Activated T-cell treated with anti-CD3 and anti-CD28 coated beads for 1 hour (primary cell): ENCODE data around the gene TRPV5.

Experiments used
- DNase-seq: peaks from one replicate; pipeline ENCODE4 v3.0.0-alpha.2; 2020; ENCODE audit warnings: low read depth

The TRPV5 gene

DNA sequence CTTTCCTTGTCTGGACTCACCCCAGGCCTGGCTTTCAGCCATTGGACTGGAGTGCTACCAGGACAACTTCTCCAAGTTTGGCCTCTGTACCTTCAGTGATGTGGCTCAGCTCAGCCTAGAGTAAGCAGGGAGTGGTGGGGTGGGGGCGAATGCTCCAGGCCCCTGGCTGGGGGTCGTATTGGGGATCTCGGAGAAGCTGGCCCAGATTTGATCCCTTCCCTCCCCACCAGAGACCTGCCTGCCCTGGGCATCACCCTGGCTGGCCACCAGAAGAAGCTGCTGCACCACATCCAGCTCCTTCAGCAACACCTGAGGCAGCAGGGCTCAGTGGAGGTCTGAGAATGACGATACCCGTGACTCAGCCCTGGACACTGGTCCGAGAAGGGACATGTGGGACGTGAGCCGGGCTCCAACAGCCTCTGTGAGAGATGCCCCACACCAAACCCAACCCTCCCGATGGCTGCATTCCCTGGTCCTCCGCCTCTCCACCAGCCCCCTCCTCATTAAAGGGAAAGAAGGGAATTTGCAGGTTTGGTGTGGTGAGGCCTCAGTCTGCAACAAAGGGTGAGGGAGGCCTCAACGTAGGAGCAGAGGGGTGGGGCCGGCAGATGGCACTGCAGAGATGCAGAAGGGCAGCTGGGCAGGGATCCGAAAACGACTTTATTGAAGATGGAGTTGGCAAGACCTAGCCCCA lies 62.8 kb downstream of the TRPV5 start:
- DNase-seq, result no peak

DNA sequence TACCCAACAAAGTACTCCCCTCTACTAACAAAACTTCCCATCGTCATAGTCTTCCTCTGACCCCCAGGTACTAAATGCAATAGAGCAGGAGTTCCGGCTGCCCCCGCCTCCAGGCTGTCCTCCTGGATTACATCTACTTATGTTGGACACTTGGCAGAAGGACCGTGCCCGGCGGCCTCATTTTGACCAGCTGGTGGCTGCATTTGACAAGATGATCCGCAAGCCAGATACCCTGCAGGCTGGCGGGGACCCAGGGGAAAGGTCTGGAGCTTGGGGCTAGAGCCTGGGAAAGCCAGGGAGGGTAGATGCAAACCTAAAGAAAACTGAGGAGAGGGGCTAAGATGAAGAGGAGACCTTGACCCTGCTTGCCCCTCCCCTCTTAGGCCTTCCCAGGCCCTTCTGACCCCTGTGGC lies 63.4 kb downstream of the TRPV5 start:
- no peak for DNase-seq

DNA sequence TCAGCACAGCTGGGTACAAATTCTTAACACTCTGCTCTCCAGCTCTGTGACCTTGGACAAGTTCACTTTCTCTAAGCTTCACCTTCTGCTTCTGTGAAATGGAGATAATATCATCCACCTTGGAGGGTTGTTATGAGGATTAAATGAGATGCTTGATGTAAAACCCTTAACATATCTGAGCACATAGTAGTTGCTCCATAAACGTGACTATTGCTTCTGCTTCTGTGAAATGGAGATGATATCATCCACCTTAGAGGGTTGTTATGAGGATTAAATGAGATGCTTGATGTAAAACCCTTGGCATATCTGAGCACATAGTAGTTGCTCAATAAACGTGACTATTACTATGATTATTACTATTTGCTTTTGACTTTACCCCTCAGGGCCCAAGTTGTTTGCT lies 64.1 kb downstream of the TRPV5 start:
- DNase-seq, result no peak

DNA sequence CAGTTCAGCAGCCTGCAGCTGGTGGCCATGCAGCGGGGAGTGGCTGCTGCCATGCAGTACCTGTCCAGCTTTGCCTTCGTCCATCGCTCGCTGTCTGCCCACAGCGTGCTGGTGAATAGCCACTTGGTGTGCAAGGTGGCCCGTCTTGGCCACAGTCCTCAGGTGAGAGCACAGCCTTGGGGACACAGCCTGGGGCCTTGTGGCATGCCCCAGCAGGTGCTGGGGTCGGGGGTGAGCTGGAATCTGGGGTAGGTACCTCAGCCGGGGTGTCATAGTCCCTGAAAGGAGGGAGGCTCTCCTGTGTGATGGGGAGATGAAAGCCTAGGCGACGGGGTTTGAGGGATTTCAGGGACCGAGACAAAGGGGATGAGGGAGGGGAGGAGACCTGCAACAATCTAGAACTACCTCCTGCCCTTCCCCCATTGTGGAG lies 64.5 kb downstream of the TRPV5 start:
- DNase-seq, result no peak

- no peak for DNase-seq
Measured at GRCh38 chr7:142868188-142868985, 65.2 kb downstream of the TRPV5 start.

- DNase-seq, result no peak
Measured at GRCh38 chr7:142867398-142868187, 66.0 kb downstream of the TRPV5 start.

GRCh38 chr7:142867097-142867378 lies 66.5 kb downstream of the TRPV5 start:
- DNase-seq, result no peak

GRCh38 chr7:142866361-142867096 lies 67.0 kb downstream of the TRPV5 start:
- DNase-seq, result no peak

DNA sequence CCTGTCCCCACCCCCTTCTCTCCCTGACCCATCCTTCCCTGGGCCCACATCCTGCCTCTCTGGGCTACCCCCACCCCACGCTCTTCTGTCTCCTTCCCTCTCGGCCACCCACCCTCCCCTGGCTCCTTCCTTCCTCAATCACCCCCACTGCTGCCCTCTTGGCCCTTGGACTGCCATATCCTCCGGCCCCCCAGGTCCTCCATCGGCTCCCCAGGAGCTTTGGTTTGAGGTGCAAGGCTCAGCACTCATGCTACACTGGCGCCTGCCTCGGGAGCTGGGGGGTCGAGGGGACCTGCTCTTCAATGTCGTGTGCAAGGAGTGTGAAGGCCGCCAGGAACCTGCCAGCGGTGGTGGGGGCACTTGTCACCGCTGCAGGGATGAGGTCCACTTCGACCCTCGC lies 67.8 kb downstream of the TRPV5 start:
- no peak for DNase-seq

- no peak for DNase-seq
Measured at GRCh38 chr7:142864980-142865747, 68.4 kb downstream of the TRPV5 start.

DNA sequence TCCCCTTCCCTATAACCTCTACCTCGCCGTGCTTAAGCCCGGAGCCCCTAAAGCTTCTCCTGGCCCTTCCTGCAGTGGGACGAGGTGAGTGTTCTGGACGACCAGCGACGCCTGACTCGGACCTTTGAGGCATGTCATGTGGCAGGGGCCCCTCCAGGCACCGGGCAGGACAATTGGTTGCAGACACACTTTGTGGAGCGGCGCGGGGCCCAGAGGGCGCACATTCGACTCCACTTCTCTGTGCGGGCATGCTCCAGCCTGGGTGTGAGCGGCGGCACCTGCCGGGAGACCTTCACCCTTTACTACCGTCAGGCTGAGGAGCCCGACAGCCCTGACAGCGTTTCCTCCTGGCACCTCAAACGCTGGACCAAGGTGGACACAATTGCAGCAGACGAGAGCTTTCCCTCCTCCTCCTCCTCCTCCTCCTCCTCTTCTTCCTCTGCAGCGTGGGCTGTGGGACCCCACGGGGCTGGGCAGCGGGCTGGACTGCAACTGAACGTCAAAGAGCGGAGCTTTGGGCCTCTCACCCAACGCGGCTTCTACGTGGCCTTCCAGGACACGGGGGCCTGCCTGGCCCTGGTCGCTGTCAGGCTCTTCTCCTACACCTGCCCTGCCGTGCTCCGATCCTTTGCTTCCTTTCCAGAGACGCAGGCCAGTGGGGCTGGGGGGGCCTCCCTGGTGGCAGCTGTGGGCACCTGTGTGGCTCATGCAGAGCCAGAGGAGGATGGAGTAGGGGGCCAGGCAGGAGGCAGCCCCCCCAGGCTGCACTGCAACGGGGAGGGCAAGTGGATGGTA lies 69.5 kb downstream of the TRPV5 start:
- no peak for DNase-seq

DNA sequence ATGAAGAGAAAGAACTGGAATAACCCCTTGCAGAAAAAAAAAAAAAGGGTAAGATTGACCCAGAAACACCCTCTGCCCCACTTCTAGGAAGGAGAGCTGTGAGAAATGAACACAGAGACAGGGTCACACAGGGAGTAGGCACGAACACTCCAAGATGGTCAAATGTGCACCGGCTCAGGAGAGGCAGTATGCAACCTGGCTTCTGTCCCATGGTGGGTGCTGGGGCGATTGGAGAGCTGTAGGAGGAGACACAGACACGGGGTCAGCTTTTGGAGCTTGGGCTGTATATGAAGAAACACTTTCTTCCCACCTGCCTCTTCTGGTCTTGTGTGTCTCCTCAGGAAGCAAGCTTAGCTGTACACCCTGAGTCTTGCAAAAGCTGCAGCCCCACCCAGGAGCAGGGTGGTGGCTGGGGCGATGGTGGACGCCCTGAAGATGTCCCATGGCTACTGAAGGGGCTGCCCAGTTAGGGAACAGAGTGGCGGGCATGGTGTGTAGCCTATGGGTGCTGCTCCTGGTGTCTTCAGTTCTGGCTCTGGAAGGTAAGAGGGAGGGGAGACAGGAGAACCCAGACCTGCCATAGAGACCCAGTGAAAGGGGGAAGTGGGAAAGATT lies 70.7 kb downstream of the TRPV5 start:
- DNase-seq, result no peak

DNA sequence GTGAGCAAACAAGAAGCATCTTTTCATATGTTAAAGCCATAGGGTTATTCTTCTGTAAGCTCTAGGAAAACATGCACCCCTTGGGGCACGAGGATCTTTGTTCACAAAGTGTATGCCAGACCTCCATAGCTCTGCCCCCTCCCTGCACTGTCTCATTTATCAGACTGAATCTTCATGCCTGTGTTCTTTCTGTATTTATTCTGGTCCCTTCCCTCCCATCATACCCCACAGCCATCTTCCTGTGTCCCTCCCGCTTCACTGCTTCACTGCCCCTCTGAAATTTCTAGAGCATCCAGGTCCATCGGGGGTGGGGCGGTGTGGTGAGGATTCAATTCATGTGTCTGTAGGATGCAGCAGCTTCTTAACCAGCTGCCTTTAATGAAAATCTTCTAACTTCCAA lies 71.2 kb downstream of the TRPV5 start:
- DNase-seq, result no peak

DNA sequence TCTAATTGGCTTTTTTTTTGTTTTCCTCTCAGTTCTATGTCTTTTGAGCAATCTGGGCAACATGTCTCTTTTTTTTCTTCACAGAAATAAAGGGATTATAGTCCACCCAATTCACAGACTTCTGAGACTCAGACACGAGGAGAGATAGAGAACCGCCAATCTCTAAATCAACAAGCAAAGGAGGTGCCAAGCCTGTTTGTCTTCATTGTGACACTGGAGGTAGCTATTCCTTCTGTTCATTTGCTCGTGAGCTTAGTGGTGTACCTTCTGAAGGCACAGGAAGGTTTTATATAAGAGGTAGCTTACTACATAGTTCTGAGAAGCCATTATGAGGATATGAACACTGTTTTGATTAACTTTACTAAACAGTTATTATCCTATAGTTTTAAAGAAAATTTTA lies 72.6 kb downstream of the TRPV5 start:
- DNase-seq, result no peak

DNA sequence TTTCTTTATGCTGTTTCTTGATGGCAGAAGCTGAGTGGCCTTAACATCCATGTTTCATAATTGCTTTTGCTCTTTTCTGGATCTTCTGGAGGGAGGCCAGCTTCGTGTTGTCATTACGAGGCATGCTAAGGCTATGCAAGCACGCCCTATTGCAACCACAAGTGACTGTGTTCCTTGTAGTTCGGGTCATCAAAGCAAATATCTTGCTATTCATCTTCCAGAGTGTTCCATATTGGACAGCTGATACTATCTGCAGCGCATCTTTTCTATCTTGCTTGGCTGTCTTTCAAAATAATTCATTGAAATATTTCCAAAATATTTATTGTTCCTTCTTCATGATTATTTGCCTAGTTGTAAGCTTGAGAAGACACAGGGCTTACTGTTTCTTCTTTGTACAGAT lies 73.7 kb downstream of the TRPV5 start:
- no peak for DNase-seq

DNA sequence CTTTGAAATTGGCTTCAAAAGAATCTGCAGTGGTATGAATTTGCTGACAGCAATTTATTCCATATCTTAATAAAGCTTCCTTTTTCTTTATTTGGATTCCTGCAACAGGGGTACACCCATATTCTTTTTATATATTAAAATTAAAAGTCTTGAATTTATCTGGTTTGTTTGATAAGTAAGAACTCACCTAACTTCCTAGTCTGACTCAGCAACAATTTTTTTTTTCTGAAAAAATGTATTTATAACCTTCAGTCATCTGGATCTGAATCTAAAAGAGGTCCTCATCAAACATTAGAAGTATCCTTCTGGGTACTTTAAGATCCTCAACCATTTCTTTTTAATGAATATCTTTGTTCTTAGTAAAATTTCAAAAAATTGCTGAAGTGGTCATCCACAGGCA lies 74.1 kb downstream of the TRPV5 start:
- no peak for DNase-seq
